ENCODE measurements around the gene PPFIA1.

GRCh38 chr11:70416881-70417280, 146.4 kb downstream of the PPFIA1 start:
- TF ChIP-seq, protein P1, sequence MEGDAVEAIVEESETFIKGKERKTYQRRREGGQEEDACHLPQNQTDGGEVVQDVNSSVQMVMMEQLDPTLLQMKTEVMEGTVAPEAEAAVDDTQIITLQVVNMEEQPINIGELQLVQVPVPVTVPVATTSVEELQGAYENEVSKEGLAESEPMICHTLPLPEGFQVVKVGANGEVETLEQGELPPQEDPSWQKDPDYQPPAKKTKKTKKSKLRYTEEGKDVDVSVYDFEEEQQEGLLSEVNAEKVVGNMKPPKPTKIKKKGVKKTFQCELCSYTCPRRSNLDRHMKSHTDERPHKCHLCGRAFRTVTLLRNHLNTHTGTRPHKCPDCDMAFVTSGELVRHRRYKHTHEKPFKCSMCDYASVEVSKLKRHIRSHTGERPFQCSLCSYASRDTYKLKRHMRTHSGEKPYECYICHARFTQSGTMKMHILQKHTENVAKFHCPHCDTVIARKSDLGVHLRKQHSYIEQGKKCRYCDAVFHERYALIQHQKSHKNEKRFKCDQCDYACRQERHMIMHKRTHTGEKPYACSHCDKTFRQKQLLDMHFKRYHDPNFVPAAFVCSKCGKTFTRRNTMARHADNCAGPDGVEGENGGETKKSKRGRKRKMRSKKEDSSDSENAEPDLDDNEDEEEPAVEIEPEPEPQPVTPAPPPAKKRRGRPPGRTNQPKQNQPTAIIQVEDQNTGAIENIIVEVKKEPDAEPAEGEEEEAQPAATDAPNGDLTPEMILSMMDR (IDR thresholded peaks at IDR 0.05): no peak
- TF ChIP-seq POLR2A (IDR thresholded peaks at IDR 0.05): no peak

All from uterus (tissue), 2 donors.